T-helper 2 cell treated with Interferon-gamma antibody and Interleukin-4, amounts not matched to agents 5 μg/mL and 100 μg/mL, for 36 hours (primary cell): ENCODE results near the gene GPC5.
"Not testable (repeated sequence)": the region's sequence is repeated elsewhere in the genome, so short reads cannot be mapped to it uniquely, and the experiment has no call there.

ENCODE experiments used
- DNase-seq: peaks from one replicate; pipeline ENCODE4 v3.0.0; 2021; ENCODE audit warnings: low spot score
- H3K27ac Mint-ChIP-seq: one replicate; pipeline ENCODE4 v1.8.0; 2021; ENCODE audit warnings: mild to moderate bottlenecking, mixed read lengths
- H3K27me3 Mint-ChIP-seq: one replicate; pipeline ENCODE4 v1.8.0; 2021; ENCODE audit warnings: low read depth, mixed read lengths
- H3K36me3 Mint-ChIP-seq: one replicate; pipeline ENCODE4 v1.8.0; 2021; ENCODE audit warnings: low read depth, mixed read lengths
- H3K4me1 Mint-ChIP-seq: one replicate; pipeline ENCODE4 v1.8.0; 2021; ENCODE audit warnings: low read depth, mixed read lengths
- H3K4me3 Mint-ChIP-seq: one replicate; pipeline ENCODE4 v1.8.0; 2022; ENCODE audit warnings: mild to moderate bottlenecking, moderate library complexity, mixed read lengths
- H3K9me3 Mint-ChIP-seq: one replicate; pipeline ENCODE4 v1.8.0; 2021; ENCODE audit warnings: mixed read lengths

The GPC5 gene

DNA sequence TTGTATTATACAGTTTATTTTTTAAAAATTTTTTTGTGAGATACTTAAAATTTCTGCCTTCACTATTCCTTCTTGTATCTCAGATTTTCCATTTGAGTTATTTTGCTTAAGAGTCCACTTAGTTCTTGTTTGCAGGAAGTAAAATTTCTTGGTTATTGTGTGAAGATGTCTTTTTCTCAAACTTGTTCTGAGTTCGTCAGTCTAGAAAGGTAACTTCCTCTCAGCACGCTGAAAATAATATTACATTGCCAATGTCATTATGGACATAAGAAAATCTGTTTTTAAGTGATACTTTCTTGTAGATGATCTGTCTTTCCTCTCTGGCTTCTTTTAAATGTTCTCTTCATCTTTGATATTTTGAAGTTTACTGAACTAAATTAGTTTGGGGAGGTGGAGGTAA lies 1096.5 kb downstream of the GPC5 start:
- no peak overlapping the region for H3K4me3 Mint-ChIP-seq
- no peak for DNase-seq
- H3K27ac Mint-ChIP-seq = no peak overlapping the region
- H3K27me3 Mint-ChIP-seq = no peaks in the 10 kb centered on the region
- peaks cover 31% of the 10 kb centered on the region for H3K9me3 Mint-ChIP-seq
- H3K36me3 Mint-ChIP-seq = no peaks in the 10 kb centered on the region
- H3K4me1 Mint-ChIP-seq = no peaks in the 10 kb centered on the region

DNA sequence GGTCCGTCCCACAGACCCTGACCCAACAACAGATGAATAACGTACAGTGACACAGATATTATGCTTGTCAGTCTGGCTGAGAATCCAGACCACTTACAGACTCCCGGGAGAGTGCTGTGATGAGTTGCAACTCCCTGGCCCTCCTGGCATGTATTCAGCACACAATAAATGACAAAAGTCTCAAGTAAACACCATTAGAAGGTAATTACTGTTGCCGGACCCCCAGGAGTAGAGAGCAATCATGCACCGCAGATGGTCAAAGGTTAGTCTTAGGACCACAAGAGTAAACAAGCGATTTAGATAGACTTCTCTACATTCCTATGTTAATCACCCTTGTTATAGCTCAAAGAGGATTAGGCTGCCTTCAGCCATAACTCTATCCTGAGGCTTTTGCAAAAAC lies 1101.8 kb downstream of the GPC5 start:
- H3K4me3 Mint-ChIP-seq = no peak overlapping the region
- no peak overlapping the region for H3K27ac Mint-ChIP-seq
- no peak for DNase-seq

DNA sequence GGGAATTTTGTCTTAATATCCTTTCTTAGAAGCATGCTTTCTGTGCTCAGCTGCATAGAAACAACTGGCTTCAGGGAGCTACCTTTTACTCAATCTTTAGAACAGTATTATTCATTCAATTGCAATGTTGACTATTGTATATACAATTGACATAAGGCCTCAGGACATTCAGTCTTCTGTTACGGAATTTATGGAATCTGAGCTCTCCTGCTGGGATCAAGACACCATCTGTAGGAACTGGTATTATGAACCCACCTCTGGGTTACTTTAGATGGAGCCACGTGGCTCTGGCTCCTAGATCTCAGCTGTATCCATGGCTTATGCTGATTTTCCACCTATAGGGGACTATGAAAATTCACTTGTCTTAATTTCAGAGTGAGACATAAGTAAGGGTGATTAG lies 1112.0 kb downstream of the GPC5 start:
- no peaks in the 10 kb centered on the region for H3K36me3 Mint-ChIP-seq
- H3K9me3 Mint-ChIP-seq = peaks cover 17% of the 10 kb centered on the region
- H3K4me3 Mint-ChIP-seq = no peak overlapping the region
- no peak overlapping the region for H3K27ac Mint-ChIP-seq
- no peaks in the 10 kb centered on the region for H3K4me1 Mint-ChIP-seq
- H3K27me3 Mint-ChIP-seq = no peaks in the 10 kb centered on the region
- DNase-seq = no peak

More for the DNA sequence above, 1101.8 kb downstream of the GPC5 start:
- Mint-ChIP-seq H3K36me3 (no peaks in the 10 kb centered on the region), H3K4me1 (no peaks in the 10 kb centered on the region), H3K27me3 (no peaks in the 10 kb centered on the region), H3K9me3 (peaks cover 37% of the 10 kb centered on the region)

DNA sequence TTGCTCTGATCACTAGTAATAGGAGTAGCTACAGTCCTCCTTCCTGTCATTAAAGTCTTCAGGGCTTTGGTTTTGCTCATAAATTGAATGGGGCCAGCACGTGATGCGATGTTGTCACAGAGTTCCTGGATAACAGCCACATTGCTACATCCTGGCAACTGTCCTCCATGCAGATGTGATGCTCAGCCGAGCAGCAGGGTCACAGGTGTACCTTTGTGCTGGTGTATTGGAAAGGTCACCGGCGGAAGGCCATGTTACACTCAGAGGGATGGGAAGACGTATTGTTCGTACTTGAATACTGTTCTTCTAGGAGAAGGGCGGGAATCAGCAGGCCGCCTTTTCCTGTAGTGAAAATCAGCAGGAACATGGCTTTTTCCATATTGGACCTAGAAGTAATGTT lies 1114.4 kb downstream of the GPC5 start:
- Mint-ChIP-seq H3K36me3 (no peaks in the 10 kb centered on the region), H3K4me1 (no peaks in the 10 kb centered on the region), H3K4me3 (no peak overlapping the region), H3K27me3 (no peaks in the 10 kb centered on the region), H3K9me3 (peaks cover 17% of the 10 kb centered on the region), H3K27ac (no peak overlapping the region)
- DNase-seq = no peak

DNA sequence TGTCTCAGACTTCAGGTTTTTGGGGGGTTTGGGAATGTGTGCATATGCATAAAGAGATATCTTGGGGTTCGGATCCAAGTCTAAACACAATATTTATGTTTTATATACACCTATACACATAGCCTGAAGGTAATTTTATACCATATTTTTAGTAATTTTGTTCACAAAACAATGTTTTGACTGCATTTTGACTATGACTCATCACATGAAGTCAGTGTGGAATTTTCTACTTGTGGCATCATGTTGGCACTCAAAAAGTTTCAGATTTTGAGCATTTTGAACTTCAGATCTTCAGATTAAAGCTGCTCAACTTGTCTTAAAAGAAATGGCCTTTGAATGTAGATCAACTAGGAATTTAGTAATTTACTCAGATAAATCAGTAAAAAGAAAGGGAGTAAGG lies 1115.3 kb downstream of the GPC5 start:
- no peaks in the 10 kb centered on the region for H3K27me3 Mint-ChIP-seq
- DNase-seq = no peak
- H3K4me3 Mint-ChIP-seq = no peak overlapping the region
- no peaks in the 10 kb centered on the region for H3K4me1 Mint-ChIP-seq
- no peak overlapping the region for H3K27ac Mint-ChIP-seq
- peaks cover 17% of the 10 kb centered on the region for H3K9me3 Mint-ChIP-seq
- no peaks in the 10 kb centered on the region for H3K36me3 Mint-ChIP-seq

DNA sequence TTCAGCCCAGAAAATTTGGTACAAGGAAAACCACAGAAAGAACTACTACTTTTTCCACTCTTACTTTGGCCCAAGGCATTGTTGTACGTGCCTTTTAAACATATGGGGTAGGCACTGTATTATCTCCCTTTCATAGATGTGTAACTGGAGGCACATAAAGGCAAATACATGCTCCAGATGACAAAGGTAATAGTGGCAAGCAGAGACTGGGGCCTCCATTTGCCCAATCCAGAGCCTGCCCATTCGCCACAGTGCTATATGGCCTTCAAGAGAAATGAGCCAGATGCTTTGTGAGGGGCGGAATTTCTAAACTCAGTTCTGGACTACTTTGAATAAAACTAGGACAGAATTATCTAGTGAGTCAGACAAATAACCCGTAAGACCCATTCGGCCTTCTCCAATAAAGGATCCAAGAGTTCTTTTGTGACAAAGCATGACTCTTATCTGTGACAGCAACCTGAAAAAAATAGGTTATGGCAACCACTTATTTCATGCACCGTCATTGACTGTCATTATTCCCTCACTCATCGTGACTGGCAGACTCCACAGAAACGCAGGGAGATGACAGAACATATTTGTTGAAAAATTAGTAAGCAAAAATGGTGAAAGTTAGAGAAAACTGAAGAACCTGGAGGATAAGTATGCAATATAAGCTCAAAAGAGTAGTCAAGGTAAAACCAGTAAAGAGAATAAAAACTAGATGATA lies 1116.2 kb downstream of the GPC5 start:
- H3K27ac Mint-ChIP-seq = no peak overlapping the region
- no peaks in the 10 kb centered on the region for H3K27me3 Mint-ChIP-seq
- no peak for DNase-seq
- H3K4me1 Mint-ChIP-seq = no peaks in the 10 kb centered on the region
- H3K4me3 Mint-ChIP-seq = no peak overlapping the region
- H3K36me3 Mint-ChIP-seq = no peaks in the 10 kb centered on the region
- peaks cover 14% of the 10 kb centered on the region for H3K9me3 Mint-ChIP-seq

DNA sequence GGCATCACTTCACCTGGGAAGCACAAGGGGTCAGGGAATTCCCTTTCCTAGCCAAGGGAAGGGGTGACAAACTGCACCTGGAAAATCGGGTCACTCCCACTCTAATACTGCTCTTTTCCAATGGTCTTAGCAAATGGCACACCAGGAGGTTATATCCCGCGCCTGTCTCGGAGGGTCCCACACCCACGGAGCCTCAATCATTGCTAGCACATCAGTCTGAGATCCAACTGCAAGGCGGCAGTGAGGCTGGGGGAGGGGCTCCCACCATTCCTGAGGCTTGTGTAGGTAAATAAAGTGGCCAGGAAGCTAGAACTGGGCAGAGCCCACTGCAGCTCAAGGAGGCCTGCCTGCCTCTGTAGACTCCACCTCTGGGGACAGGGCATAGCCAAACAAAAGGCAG lies 1118.5 kb downstream of the GPC5 start:
- DNase-seq, H3K4me1 Mint-ChIP-seq, H3K36me3 Mint-ChIP-seq, H3K27me3 Mint-ChIP-seq, H3K4me3 Mint-ChIP-seq, H3K27ac Mint-ChIP-seq: not testable (repeated sequence)
- H3K9me3 Mint-ChIP-seq = peaks cover 20% of the 10 kb centered on the region

DNA sequence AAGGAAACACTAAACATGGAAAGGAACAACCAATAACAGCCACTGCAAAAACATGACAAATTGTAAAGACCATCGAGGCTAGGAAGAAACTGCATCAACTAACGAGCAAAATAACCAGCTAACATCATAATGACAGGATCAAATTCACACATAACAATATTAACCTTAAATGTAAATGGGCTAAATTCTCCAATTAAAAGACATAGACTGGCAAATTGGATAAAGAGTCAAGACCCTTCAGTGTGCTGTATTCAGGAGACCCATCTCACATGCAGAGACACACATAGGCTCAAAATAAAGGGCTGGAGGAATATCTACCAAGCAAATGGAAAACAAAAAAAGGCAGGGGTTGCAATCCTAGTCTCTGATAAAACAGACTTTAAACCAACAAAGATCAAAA lies 1120.2 kb downstream of the GPC5 start:
- not testable (repeated sequence) for H3K36me3 Mint-ChIP-seq, H3K27ac Mint-ChIP-seq, H3K4me1 Mint-ChIP-seq, DNase-seq, H3K27me3 Mint-ChIP-seq, H3K4me3 Mint-ChIP-seq
- H3K9me3 Mint-ChIP-seq = peaks cover 18% of the 10 kb centered on the region

DNA sequence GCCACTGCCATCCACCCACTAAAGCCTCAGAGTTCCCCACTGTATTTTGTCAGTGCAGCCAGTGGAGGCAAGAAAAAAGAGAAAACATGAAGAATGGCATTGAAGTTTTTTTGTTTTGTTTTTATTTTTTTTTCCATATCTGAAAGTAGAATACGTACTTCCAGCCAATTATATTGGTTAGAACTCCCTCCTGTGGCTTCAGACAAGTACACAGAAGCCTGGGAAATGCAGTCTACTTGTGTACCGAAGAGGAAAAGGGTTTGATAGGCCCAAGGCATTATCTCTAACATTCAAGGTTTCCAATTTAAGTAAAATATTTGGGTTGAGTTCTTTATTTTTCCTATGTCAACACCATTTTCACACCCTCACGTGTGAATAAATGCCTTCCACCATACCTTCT lies 1131.9 kb downstream of the GPC5 start:
- H3K27ac Mint-ChIP-seq = no peak overlapping the region
- H3K4me1 Mint-ChIP-seq = no peaks in the 10 kb centered on the region
- peaks cover 13% of the 10 kb centered on the region for H3K9me3 Mint-ChIP-seq
- no peak for DNase-seq
- H3K36me3 Mint-ChIP-seq = no peaks in the 10 kb centered on the region
- no peaks in the 10 kb centered on the region for H3K27me3 Mint-ChIP-seq
- H3K4me3 Mint-ChIP-seq = no peak overlapping the region

DNA sequence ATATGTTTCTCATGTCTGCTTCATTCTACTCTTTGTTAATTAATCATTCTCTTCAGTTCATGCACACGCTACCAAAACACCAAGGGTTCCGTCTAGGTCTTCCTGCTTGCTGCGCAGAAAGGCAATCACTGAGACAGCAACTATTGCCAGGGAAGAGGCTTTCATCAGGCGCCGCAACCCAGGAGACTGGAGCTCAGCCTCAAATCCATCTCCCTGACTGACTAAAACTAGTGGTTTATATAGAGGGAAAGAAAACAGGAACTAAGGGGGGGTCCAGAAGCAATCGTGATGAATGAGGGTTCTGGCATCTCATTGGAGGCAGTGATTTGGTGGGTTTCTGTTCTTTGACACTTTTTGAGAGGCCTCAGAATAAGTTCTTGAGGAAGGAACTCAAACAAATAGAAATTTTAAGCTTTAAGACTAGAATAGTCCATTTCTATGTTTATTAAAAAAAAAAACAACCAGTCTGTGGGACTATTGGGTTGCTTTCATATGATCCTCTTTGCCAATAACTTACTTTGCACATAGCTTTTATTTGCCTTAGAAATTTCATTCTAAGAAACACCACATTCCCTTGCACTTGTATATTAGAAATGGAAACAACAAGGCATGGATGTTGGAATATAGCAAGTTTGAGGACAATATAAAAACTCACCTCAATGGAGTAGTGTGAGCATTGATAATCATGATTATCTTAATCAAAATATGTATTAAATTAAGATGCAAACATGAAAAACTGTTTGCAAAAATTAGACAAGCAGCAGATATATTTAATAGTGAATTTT lies 1137.0 kb downstream of the GPC5 start:
- H3K4me1 Mint-ChIP-seq = no peaks in the 10 kb centered on the region
- no peaks in the 10 kb centered on the region for H3K27me3 Mint-ChIP-seq
- no peaks in the 10 kb centered on the region for H3K36me3 Mint-ChIP-seq
- no peak overlapping the region for H3K27ac Mint-ChIP-seq
- DNase-seq = no peak
- peaks cover 10% of the 10 kb centered on the region for H3K9me3 Mint-ChIP-seq
- no peak overlapping the region for H3K4me3 Mint-ChIP-seq

DNA sequence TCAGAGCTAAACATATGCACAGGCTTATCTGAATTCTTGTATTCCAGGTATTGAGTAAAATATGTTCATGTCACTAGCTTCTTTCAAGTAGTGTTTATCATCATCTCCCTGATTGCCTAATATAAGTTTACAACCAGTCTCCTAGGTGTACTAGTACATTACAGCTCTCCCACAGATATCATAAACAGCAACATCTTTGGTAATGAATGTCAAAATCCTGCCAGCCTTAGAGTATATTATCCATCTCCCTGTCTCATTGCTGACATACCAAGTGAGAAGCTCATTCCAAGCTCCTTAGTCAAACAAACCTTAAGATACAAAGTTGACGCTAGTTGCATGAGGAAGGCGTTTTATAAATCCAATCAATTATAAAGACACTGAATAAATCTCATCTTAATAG lies 1139.0 kb downstream of the GPC5 start:
- H3K4me1 Mint-ChIP-seq = no peaks in the 10 kb centered on the region
- no peaks in the 10 kb centered on the region for H3K27me3 Mint-ChIP-seq
- peaks cover 15% of the 10 kb centered on the region for H3K9me3 Mint-ChIP-seq
- no peaks in the 10 kb centered on the region for H3K36me3 Mint-ChIP-seq
- no peak for DNase-seq
- no peak overlapping the region for H3K27ac Mint-ChIP-seq
- no peak overlapping the region for H3K4me3 Mint-ChIP-seq

DNA sequence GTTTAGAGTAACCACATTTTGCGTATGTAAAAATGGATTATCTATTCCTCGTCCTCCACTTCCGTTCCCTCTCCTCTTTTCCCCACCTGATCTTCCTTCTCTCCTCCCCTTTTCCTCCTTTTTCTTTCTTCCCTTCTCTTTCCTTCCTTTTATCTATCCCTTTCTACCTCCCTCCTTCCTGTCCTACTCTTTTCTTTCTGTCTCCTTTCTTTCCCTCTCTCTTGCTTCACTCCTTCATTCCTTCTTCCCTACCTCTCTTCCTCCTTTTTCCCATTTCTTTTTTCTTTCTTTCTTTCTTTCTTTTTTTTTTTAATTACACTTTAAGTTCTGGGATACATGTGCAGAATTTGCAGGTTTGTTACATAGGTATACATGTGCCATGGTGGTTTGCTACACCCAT lies 1139.7 kb downstream of the GPC5 start:
- Mint-ChIP-seq H3K36me3 (no peaks in the 10 kb centered on the region), H3K4me1 (no peaks in the 10 kb centered on the region), H3K4me3 (no peak overlapping the region), H3K27me3 (no peaks in the 10 kb centered on the region), H3K9me3 (peaks cover 21% of the 10 kb centered on the region), H3K27ac (no peak overlapping the region)
- no peak for DNase-seq

DNA sequence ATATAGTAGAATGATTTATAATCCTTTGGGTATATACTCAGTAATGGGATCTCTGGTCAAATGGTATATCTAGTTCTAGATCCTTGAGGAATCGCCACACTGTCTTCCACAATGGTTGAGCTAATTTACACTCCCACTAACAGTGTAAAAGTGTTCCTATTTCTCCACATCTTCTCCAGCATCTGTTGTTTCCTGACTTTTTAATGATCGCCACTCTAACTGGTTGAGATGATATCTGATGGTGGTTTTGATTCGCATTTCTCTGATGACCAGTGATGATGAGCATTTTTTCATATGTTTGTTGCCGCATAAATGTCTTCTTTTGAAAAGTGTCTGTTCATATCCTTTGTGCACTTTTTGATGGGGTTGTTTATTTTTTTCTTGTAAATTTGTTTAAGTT lies 1140.7 kb downstream of the GPC5 start:
- H3K9me3 Mint-ChIP-seq = peaks cover 24% of the 10 kb centered on the region
- H3K27me3 Mint-ChIP-seq, H3K4me3 Mint-ChIP-seq: not testable (repeated sequence)

DNA sequence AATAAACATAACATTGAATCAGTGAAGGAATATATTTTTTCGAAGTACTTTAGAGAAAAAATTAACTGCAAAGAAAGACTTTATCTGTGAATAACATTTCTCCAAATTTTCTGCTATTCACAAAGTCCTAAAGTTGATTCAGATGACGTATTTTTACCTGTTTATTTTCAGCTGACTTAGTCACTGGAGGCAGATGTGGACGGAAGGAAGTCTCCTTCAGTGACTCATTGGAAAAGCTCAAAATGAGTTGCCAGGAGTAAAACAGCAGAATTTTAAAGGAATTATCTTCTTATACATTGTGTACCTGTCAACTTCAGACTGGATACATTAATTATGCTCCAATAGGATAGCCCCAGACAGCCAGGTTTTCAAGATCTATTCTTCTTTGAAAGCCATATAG lies 1148.8 kb downstream of the GPC5 start:
- Mint-ChIP-seq H3K4me3 (no peak overlapping the region), H3K27me3 (no peaks in the 10 kb centered on the region), H3K27ac (no peak overlapping the region), H3K9me3 (peaks cover 16% of the 10 kb centered on the region), H3K4me1 (no peaks in the 10 kb centered on the region), H3K36me3 (no peaks in the 10 kb centered on the region)
- no peak for DNase-seq

More for the DNA sequence above, 1140.7 kb downstream of the GPC5 start:
- not testable (repeated sequence) for H3K4me1 Mint-ChIP-seq, H3K27ac Mint-ChIP-seq, DNase-seq, H3K36me3 Mint-ChIP-seq

DNA sequence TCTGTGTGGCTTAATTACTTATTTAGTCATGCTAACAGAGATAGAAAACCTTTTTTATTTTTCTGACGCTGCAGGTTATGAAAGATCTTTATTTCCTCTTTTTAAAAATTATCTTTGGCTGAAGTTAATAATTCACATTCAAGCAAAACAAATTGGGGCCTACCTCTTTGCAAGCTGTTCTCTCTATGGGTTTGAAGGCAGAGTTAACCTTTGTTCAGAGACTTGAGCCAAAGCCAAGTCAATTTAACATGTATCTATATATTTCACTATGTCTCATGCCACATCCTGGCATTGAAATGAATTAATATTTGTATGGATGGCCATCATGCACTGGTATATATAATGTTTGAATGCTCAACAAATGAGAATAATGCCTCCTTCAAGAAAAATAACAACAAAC lies 1150.9 kb downstream of the GPC5 start:
- Mint-ChIP-seq H3K9me3 (peaks cover 3% of the 10 kb centered on the region), H3K27me3 (no peaks in the 10 kb centered on the region), H3K27ac (no peak overlapping the region), H3K4me3 (no peak overlapping the region), H3K4me1 (no peaks in the 10 kb centered on the region), H3K36me3 (no peaks in the 10 kb centered on the region)
- DNase-seq = no peak
